Large intestine (tissue), 3 donors: ENCODE data around the gene PLEKHG4B. TPM values are rescaled to one million over a fixed set of nuclear protein-coding genes. Genes with fewer than 3 reads are reported as not detected.
"Not testable (repeated sequence)": the region's sequence is repeated elsewhere in the genome, so short reads cannot be mapped to it uniquely, and the experiment has no call there.

Source experiments
- DNase-seq, 2 donors: peaks; one replicate each; pipeline versions ENCODE4 v3.0.0 to v3.0.0-alpha.2; 2013
- H3K27ac ChIP-seq: one replicate; pipeline ENCODE4 v1.5.1; 2013; ENCODE audit warnings: low read length
- H3K27me3 ChIP-seq: 2 replicates; pipeline ENCODE4 v1.6.1; 2013; ENCODE audit warnings: low read length; ENCODE audit not compliant: control insufficient read depth, insufficient read depth
- H3K36me3 ChIP-seq: 2 replicates; pipeline ENCODE4 v1.6.1; 2013; ENCODE audit warnings: low read length; ENCODE audit not compliant: control insufficient read depth, insufficient read depth
- H3K4me1 ChIP-seq: one replicate; pipeline ENCODE4 v1.6.1; 2013; ENCODE audit warnings: low read length; ENCODE audit not compliant: control insufficient read depth, insufficient read depth
- H3K4me3 ChIP-seq: one replicate; pipeline ENCODE4 v1.5.1; 2013; ENCODE audit warnings: low read length
- H3K9me3 ChIP-seq: one replicate; pipeline ENCODE4 v1.6.1; 2013; ENCODE audit warnings: mild to moderate bottlenecking, low read depth, low read length, moderate library complexity; ENCODE audit not compliant: control insufficient read depth
- WGBS: methylation state at CpG from one replicate; pipeline ENCODE4 v1.1.5; 2013; ENCODE audit warnings: low lambda C conversion rate; ENCODE audit not compliant: insufficient coverage; 5-methylcytosine and 5-hydroxymethylcytosine counted together
- polyA plus RNA-seq: library from polyadenylated mRNA; unstranded; fragments of 120-200 nt; gene quantifications from one replicate; pipeline ENCODE4 v1.2.1, GENCODE V29; 2013

PLEKHG4B gene
- polyA plus RNA-seq, 1 donor: 2.0 TPM

DNA sequence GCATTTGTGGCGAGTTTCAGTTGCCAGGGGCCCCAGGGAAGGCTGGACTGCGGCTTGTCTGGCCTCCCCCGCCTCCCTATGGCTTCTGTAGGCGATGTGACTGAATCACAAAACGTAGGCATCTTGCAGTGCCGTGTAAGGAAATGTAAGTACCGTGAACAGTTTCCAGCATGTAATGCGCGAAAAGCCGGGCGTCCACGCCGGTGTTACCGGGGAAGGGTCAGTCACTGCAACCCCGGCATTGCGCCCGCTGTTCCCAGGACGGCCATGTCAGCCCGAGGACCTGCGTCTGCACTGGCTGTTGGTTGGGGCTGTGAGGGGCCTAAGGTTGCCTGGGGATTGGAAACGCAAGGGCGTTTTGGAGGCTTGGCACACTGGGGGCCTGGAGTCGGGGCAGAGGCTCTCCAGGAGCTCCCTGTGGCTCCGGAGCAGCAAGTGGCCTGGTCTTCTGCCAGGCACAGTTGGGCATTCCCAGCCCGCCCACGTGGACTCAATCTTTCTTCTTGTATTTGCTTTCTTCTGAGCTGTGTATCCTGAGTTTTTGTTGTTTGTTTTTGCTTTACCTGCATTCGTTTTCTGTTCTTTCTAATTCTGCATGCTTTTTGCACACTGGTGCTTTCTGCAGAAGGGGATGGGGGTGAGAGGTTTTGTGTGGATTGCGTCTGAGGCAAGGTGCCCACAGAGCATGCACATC, 36.9 kb upstream of the PLEKHG4B start:
- WGBS: no CpG with 5 or more reads among the region's 28 CpGs
- DNase-seq: no peak

DNA sequence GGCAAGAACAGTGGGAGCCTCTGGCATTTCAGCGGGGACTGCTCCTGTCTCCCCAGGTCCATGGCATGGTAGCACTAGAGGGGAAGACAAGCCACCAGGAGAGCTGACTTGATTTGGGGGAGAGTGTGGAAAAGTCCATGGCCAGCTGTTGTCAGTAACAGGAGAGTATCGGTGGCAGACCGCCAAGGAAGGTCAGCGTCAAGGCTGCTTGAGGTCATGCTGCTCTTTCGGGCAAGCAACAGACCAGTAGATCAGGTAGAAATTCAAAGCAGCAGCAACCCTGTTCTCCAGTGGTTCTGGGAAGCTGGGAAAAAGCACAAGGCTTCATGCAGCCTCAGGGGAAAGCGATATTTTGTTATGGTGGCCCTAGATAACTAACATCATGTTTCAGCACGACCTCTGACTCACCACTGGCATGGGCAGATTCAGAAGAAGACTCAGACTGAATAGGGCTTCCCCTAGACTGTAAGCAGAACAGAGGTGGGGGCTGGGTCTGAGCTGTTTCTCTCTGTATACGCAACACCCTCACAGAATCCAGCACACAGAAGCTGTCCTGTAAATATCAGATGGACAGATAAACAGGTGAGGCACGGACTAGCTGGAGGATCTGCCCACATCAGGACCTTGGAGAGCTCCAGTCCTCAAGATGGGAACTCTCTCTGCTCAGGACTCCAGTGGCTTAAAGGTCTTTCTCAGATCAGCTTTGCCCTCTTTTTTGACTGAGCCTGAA, 35.2 kb upstream of the PLEKHG4B start:
- H3K27ac ChIP-seq: no peak overlapping the region
- H3K27me3 ChIP-seq: peaks cover 47% of the 10 kb centered on the region
- peak in 1 of 2 donors; percentile 16 for DNase-seq
- H3K4me3 ChIP-seq: no peak overlapping the region
- H3K9me3 ChIP-seq: peaks cover 9% of the 10 kb centered on the region
- H3K36me3 ChIP-seq: no peaks in the 10 kb centered on the region
- WGBS: 73% methylated on average over 2 of the region's 9 CpGs
- H3K4me1 ChIP-seq: peaks cover 2% of the 10 kb centered on the region

More for the DNA sequence above, 36.9 kb upstream of the PLEKHG4B start:
- H3K27me3 ChIP-seq: peaks cover 54% of the 10 kb centered on the region
- no peak overlapping the region for H3K27ac ChIP-seq
- no peak overlapping the region for H3K4me3 ChIP-seq
- no peaks in the 10 kb centered on the region for H3K36me3 ChIP-seq
- H3K4me1 ChIP-seq: peaks cover 2% of the 10 kb centered on the region
- peaks cover 24% of the 10 kb centered on the region for H3K9me3 ChIP-seq

DNA sequence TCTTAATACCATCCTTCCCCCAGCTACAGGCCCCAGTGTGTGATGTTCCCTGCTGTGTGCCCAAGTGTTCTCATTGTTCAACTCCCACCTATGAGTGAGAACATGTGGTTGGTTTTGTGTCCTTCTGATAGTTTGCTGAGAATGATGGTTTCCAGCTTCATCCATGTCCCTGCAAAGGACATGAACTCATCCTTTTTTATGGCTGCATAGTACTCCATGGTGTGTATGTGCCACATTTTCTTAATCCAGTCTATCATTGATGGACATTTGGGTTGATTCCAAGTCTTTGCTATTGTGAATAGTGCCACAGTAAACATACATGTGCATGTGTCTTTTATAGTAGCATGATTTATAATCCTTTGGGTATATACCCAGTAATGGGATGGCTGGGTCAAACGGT, 31.7 kb upstream of the PLEKHG4B start:
- DNase-seq, H3K4me3 ChIP-seq, H3K27ac ChIP-seq, H3K4me1 ChIP-seq, H3K9me3 ChIP-seq, H3K36me3 ChIP-seq: not testable (repeated sequence)
- peaks cover 13% of the 10 kb centered on the region for H3K27me3 ChIP-seq
- WGBS: no CpG with 5 or more reads among the region's 1 CpG

DNA sequence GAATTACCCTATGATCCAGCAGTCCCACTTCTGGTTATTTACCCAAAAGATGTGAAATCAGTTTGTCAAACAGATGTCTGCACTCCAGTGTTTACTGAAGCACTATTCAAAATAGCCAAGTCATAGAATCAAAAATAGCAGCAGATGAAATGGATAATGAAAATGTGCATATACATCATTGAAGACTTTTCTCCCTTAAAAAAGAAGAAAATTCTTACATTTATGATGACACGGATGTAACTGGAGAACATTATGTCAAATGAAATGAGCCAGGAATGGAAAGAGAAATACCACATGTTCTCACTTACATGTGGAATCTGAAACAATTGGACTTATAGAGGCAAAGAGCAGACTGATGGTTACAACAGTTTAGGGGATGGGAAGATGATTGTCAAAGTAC, 21.5 kb upstream of the PLEKHG4B start:
- WGBS: no CpG with 5 or more reads among the region's 1 CpG
- Histone ChIP-seq H3K9me3 (no peaks in the 10 kb centered on the region), H3K36me3 (no peaks in the 10 kb centered on the region)

DNA sequence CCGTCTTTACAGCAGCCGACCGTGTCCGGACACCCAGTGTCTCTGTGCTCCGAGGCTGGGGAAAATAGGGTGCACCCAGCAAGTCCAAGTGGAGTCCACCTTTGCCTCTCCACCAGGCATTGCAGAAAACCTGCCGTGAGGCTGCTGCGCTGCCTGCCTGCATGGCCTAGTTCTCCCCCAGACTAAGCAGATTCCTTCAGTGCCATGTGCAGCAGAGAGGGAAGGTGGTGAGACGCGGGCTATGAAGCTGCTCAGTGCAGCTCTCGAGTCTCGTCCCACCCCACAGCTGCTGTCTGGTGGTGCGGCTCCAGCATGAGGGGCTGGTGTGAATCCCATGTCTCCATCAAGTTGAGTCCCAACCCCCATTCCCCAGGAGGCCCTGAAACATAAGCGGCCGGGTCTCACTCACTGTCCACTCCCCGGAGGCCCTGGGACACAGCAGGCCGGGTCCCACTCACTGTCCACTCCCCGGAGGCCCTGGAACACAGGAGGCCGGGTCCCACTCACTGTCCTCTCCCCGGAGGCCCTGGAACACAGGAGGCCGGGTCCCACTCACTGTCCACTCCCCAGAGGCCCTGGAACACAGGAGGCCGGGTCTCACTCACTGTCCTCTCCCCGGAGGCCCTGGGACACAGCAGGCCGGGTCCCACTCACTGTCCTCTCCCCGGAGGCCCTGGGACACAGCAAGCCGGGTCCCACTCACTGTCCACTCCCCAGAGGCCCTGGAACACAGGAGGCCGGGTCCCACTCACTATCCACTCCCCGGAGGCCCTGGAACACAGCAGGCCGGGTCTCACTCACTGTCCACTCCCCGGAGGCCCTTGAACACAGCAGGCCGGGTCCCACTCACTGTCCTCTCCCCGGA, 19.4 kb upstream of the PLEKHG4B start:
- not testable (repeated sequence) for DNase-seq, H3K27ac ChIP-seq, H3K4me3 ChIP-seq, H3K27me3 ChIP-seq, H3K36me3 ChIP-seq, H3K9me3 ChIP-seq, H3K4me1 ChIP-seq
- no CpG with 5 or more reads among the region's 31 CpGs for WGBS

More for the DNA sequence above, 21.5 kb upstream of the PLEKHG4B start:
- Histone ChIP-seq H3K4me3 (no peak overlapping the region), H3K4me1 (no peaks in the 10 kb centered on the region), H3K27me3 (peaks cover 4% of the 10 kb centered on the region), H3K27ac (no peak overlapping the region)
- no peak for DNase-seq

DNA sequence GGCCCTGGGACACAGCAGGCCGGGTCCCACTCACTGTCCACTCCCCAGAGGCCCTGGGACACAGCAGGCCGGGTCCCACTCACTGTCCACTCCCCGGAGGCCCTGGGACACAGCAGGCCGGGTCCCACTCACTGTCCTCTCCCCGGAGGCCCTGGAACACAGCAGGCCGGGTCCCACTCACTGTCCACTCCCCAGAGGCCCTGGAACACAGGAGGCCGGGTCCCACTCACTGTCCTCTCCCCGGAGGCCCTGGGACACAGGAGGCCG, 18.9 kb upstream of the PLEKHG4B start:
- H3K4me3 ChIP-seq, H3K36me3 ChIP-seq, H3K27me3 ChIP-seq, H3K9me3 ChIP-seq, H3K27ac ChIP-seq, H3K4me1 ChIP-seq, DNase-seq: not testable (repeated sequence)
- whole genome bisulfite sequencing: no CpG with 5 or more reads among the region's 9 CpGs

DNA sequence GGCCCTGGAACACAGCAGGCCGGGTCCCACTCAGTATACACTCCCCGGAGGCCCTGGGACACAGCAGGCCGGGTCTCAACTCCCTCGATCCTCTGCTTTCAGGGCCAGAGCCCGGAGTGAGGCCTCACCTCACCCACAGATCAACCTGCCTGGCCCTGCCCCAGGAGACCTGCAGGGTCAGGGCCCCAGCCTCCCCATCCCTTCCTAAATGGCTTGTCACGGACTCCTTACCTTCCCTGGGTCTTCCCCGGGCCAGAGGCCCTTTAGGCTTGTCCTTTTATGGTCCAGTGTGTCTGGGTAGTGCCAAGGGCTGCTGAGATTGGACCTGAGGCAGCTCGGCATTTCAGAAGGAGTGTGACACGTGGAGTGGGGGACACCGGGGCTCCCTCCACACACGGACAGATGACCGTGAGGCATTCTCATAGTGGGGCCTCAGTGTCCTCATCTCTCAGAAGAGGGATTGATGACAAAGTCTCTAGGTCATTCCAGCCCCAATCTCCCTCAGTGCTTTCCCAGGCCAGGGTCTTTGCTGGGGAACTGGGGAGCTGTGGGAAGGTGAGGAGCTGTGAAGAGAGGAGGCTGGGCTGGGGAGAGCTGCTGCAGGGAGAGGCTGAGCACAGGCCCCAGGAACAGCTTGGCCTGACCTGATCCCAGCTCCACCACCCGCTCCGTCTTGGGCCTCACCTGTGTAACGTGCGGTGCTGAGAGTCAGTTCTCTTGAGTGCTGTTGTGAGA, 18.0 kb upstream of the PLEKHG4B start:
- H3K9me3 ChIP-seq: no peaks in the 10 kb centered on the region

DNA sequence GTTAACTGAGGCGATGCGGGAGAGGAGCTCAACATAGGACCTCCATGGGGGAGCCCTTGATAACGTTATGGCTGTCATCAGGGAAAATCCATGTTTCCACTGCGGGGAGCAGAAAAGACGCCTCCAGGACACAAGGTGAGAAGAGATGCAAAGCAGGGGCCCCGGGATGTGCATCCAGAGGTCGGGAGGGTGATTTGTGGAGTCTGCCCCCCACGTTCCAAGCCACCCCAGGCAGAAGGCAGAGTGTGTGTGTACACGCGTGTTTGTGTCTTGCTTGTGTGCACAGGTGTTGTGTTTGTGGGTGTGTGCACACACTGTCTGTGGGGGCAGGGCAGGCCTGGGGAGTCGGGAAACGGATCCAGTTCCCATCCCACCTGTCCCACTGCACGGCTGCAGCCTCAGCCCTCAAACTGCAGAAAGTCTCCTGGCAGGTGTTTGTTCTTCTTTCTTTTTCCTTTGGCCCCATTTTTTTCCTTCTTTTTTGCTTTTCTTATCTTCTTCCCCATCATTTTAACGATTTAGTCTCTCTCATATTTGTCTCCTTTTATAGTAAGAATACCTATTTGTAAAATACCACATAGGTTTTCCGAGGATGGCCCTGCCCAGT, 17.4 kb upstream of the PLEKHG4B start:
- H3K4me3 ChIP-seq: no peak overlapping the region
- H3K4me1 ChIP-seq: no peaks in the 10 kb centered on the region
- DNase-seq: no peak
- H3K27me3 ChIP-seq: peaks cover 7% of the 10 kb centered on the region
- no peaks in the 10 kb centered on the region for H3K36me3 ChIP-seq
- H3K9me3 ChIP-seq: no peaks in the 10 kb centered on the region
- WGBS: 88% methylated on average over 2 of the region's 15 CpGs
- no peak overlapping the region for H3K27ac ChIP-seq

More for the DNA sequence above, 18.0 kb upstream of the PLEKHG4B start:
- Histone ChIP-seq H3K27me3 (peaks cover 7% of the 10 kb centered on the region), H3K27ac (no peak overlapping the region), H3K4me1 (no peaks in the 10 kb centered on the region), H3K36me3 (no peaks in the 10 kb centered on the region), H3K4me3 (no peak overlapping the region)
- no peak for DNase-seq
- no CpG with 5 or more reads among the region's 16 CpGs for WGBS

DNA sequence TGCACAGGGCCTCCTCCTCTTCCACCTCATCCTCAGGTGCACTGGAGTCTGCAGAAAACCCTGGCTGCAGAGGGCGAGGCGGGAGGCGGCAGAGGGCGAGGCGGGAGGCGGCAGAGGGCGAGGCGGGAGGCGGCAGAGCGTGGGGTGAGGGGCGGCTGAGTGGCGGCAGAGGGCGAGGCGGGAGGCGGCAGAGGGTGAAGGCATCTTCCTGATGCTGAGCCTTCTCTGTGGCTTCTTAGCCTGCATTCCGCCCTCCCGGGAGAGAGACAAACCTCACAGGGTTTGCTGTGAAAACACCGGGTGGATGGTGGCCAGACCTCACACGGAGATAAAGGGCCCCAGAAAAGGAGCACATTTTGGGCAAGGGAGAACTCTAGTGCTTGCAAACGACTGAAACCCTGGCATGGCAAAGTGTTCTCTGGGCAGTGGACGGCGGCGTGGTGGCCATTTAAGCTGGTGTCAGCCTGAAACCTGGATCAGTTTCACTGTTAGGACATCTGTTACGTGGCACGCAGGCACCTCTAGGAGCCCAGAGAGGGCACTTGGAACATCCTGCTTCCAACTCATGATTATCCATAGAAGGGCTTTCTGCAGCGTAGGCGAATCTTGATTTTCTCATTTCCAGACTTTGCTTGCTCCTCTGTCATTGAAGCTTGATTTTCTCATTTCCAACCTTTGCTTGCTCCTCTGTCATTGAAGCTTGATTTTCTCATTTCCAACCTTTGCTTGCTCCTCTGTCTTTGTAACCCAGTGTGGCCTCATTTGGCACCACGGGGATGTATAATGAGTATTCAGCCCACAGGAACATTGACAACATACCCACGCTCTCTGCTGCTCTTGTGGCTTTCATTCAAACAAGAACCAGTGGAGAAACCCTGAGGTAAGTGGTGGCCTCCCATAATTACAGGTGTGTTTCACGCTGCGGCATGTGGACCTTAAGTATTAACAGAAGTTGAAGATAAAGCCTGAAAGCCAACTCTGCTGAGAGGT, 16.3 kb upstream of the PLEKHG4B start:
- H3K27me3 ChIP-seq: peaks cover 7% of the 10 kb centered on the region
- WGBS: 100% methylated on average over 2 of the region's 31 CpGs
- DNase-seq: no peak

More for the DNA sequence above, 16.3 kb upstream of the PLEKHG4B start:
- H3K36me3 ChIP-seq: no peaks in the 10 kb centered on the region
- no peaks in the 10 kb centered on the region for H3K9me3 ChIP-seq
- H3K4me3 ChIP-seq: no peak overlapping the region
- no peaks in the 10 kb centered on the region for H3K4me1 ChIP-seq
- H3K27ac ChIP-seq: no peak overlapping the region
